ENCODE data around the gene AMHR2.

Gene AMHR2

DNA sequence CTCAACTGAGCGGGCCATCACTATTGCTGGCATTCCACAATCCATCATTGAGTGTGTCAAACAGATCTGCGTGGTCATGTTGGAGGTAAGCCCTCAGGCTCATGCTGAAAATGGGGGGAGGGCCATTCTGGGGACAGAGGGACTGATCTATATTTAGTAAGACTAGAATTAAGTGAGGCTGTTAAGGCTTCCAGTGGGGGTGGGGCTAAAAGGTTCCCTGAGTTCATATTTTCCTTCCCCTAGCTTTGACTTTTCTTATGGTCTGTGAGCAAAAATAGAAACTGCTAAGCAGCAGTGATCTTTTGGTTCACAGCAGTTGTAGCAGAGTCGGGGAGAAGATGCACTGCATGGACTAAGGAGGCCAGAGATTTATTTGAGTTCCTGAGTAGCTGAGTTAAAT is 37.4 kb downstream of the AMHR2 start:
- no peak for TF ChIP-seq CTCF (IDR thresholded peaks at IDR 0.05)

DNA sequence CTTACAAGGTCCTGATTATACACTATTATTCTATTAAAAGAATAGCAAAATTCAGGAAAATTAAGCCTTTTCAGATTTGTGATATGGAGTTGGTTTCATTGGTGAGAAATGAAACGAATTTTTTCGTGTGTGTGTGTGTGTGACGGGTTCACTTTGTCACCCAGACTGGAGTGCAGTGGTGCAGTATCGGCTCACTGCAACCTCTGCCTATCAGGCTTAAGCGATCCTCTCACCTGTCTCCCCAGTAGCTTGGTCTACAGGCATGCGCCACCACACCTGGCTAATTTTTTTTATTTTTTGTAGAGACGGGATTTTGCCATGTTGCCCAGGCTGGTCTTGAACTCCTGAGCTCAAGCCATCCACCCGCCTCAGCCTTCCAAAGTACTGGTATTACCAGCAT is 37.9 kb downstream of the AMHR2 start:
- no peak for TF ChIP-seq CTCF (IDR thresholded peaks at IDR 0.05)
- no peak overlapping the region for H3K27ac ChIP-seq

More for the DNA sequence above, 37.4 kb downstream of the AMHR2 start:
- H3K4me3 ChIP-seq: no peak overlapping the region
- peak overlapping the region in 1 of 2 donors; percentile 24 for H3K27ac ChIP-seq
- no peak for DNase-seq (ENCODE audit: low spot score)

GRCh38 chr12:53462935-53463334 is 39.3 kb downstream of the AMHR2 start:
- Histone ChIP-seq H3K4me3 (no peak overlapping the region), H3K27ac (no peak overlapping the region)
- no peak for TF ChIP-seq CTCF (IDR thresholded peaks at IDR 0.05)
- no peak for DNase-seq (ENCODE audit: low spot score)

More for the DNA sequence above, 37.9 kb downstream of the AMHR2 start:
- H3K4me3 ChIP-seq: no peak overlapping the region
- no peak for DNase-seq (ENCODE audit: low spot score)

- Histone ChIP-seq H3K4me3 (no peak overlapping the region), H3K27ac (no peak overlapping the region)
- no peak for DNase-seq (ENCODE audit: low spot score)
- TF ChIP-seq CTCF (IDR thresholded peaks at IDR 0.05): no peak
These were observed 40.3 kb downstream of the AMHR2 start for GRCh38 chr12:53463802-53464560.

DNA sequence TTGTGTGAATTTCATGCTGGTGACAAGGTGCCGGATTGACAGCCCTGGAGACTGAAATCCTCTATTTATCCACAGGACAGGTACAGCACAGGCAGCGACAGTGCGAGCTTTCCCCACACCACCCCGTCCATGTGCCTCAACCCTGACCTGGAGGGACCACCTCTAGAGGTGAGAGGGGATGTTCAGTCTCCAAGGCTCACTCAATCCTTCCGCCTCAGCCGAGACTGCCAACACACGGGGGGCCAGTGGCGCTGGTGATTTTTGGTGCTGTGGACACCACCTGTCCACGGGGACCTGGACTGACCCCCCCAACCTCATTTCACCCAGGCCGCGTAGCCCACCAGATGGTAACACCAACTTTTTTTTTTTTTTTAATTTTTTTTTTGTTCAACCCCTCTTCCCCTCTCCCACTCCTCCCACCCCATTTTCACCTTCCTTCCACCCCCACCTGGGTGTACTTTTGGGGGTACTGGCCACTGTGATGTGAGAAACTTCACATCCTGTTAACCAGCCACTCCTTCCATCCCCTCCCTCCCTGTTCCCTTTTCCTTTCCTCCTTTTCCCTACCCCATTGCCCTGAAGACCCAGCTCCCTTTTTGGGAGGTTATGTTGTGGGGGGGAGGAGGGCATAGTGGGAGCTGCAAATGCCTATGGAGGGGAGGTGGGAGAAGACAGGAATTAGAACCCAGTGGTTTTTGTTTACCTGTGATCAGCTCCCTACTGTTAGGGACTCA is 41.2 kb downstream of the AMHR2 start:
- no peak overlapping the region for H3K27ac ChIP-seq
- no peak for DNase-seq (ENCODE audit: low spot score)
- no peak overlapping the region for H3K4me3 ChIP-seq
- no peak for TF ChIP-seq CTCF (IDR thresholded peaks at IDR 0.05)

GRCh38 chr12:53465679-53466078 is 42.0 kb downstream of the AMHR2 start:
- Histone ChIP-seq H3K4me3 (no peak overlapping the region), H3K27ac (peak overlapping the region in 1 of 2 donors; percentile 22)
- DNase-seq (ENCODE audit: low spot score): no peak
- no peak for TF ChIP-seq CTCF (IDR thresholded peaks at IDR 0.05)

DNA sequence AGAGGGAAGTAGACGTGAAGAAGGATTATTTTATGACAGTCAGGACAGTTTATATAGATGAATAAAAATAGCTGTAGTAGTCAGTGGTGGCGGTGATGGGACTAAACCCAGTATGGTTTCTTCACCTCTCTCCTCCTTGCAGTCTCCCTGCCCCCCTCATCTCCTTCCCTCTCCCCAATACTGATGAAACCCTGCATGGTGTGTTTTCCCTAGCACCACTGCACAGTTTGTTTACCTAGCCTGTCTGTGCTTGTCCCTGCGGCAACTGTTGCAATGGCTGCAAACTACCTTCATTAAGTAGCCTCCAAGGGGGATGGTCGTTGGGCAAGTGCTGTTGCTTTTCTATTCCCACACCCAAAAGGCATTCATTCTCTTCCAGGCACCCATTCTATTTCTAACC is 43.0 kb downstream of the AMHR2 start:
- no peak for TF ChIP-seq CTCF (IDR thresholded peaks at IDR 0.05)
- DNase-seq (ENCODE audit: low spot score): no peak
- Histone ChIP-seq H3K27ac (no peak overlapping the region), H3K4me3 (no peak overlapping the region)

Measured in coronary artery (tissue), 2 donors.